HG02885 (cell line): ENCODE results near the gene TUBA3D.
"Not testable (repeated sequence)": the region's sequence is repeated elsewhere in the genome, so short reads cannot be mapped to it uniquely, and the experiment has no call there.

Experiments used
- ATAC-seq: cut with Tn5 transposase; IDR thresholded peaks from one replicate; pipeline ENCODE4 v1.9.1; 2021; ENCODE audit warnings: mild to moderate bottlenecking; ENCODE audit not compliant: unreplicated experiment, poor library complexity

TUBA3D gene

GRCh38 chr2:131475831-131476230, at the start of gene TUBA3D:
Gene TUBA3D, plus strand, starts transcription at chr2:131476119. Its CDS starts 81 bp downstream, at chr2:131476200.
- ATAC-seq, result no peak

- peak; percentile 78 for ATAC-seq
Observed at GRCh38 chr2:131426727-131427126, 49.2 kb upstream of the TUBA3D start.

GRCh38 chr2:131431336-131431735, 44.6 kb upstream of the TUBA3D start:
- no peak for ATAC-seq

- peak; percentile 99 for ATAC-seq
Observed at GRCh38 chr2:131440742-131441468, 35.0 kb upstream of the TUBA3D start.

GRCh38 chr2:131444736-131445514, 31.0 kb upstream of the TUBA3D start:
- ATAC-seq, result not testable (repeated sequence)

- not testable (repeated sequence) for ATAC-seq
Observed at GRCh38 chr2:131445515-131445797, 30.5 kb upstream of the TUBA3D start.

- no peak for ATAC-seq
Observed at GRCh38 chr2:131445896-131446295, 30.0 kb upstream of the TUBA3D start.

- ATAC-seq, result not testable (repeated sequence)
Observed at GRCh38 chr2:131447981-131448380, 27.9 kb upstream of the TUBA3D start.

- ATAC-seq, result peak; percentile 98
Observed at GRCh38 chr2:131451265-131451949, 24.5 kb upstream of the TUBA3D start.

GRCh38 chr2:131454914-131455313, 21.0 kb upstream of the TUBA3D start:
- ATAC-seq, result not testable (repeated sequence)

GRCh38 chr2:131467722-131468121, 8.2 kb upstream of the TUBA3D start:
- not testable (repeated sequence) for ATAC-seq

- not testable (repeated sequence) for ATAC-seq
Observed at GRCh38 chr2:131470944-131471343, 5.0 kb upstream of the TUBA3D start.

- ATAC-seq, result not testable (repeated sequence)
Observed at GRCh38 chr2:131471624-131472023, 4.3 kb upstream of the TUBA3D start.

GRCh38 chr2:131473266-131473665, 2.7 kb upstream of the TUBA3D start:
- not testable (repeated sequence) for ATAC-seq

- not testable (repeated sequence) for ATAC-seq
Observed at GRCh38 chr2:131476363-131476762, 444 bp downstream of the TUBA3D start.

- not testable (repeated sequence) for ATAC-seq
Observed at GRCh38 chr2:131477227-131477626, 1.3 kb downstream of the TUBA3D start.

GRCh38 chr2:131478074-131478849, 2.3 kb downstream of the TUBA3D start:
- not testable (repeated sequence) for ATAC-seq

GRCh38 chr2:131478850-131479461, 3.0 kb downstream of the TUBA3D start:
- ATAC-seq, result not testable (repeated sequence)

- not testable (repeated sequence) for ATAC-seq
Observed at GRCh38 chr2:131480351-131480750, 4.4 kb downstream of the TUBA3D start.
